ENCODE data around the gene CDKL1. TPM values are rescaled to one million over a fixed set of nuclear protein-coding genes. Genes with fewer than 3 reads are reported as not detected.

CDKL1 gene
- total RNA-seq, 4 donors from 2014 or later, result 11.2 to 17.7 (median 12.3) TPM

GRCh38 chr14:50399251-50400032 lies 2.8 kb upstream of the CDKL1 start:
- intact Hi-C loops (cut with DNase I), result loop anchor here (5.0 to 10.0 kb wide), 2 partner anchors 55 to 133 kb away; partner anchors contain the start of gene MAP4K5
- Histone ChIP-seq H3K36me3 (no peaks in the 10 kb centered on the region), H3K27ac (replicated peaks in 1 of 4) (no peak overlapping the region), H3K9me3 (no peaks in the 10 kb centered on the region), H3K4me1 (peaks cover 7 to 36% (median 27%) of the 10 kb centered on the region in 4 donors), H3K4me3 (no peak overlapping the region), H3K27me3 (peaks cover 0 to 5% (median 0%) of the 10 kb centered on the region in 4 donors)
- no peak for DNase-seq (ENCODE audit: extremely low spot score)
- TF ChIP-seq EP300 (IDR thresholded peaks at IDR 0.05) (no peak), POLR2A (IDR thresholded peaks at IDR 0.05; ENCODE audit: low read depth) (no peak), CTCF (IDR thresholded peaks at IDR 0.05) (no peak), POLR2AphosphoS5 (IDR thresholded peaks at IDR 0.05) (no peak)
- WGBS, result 66% methylated on average over 6 of the region's 6 CpGs

- Histone ChIP-seq H3K4me3 (no peak overlapping the region), H3K36me3 (no peaks in the 10 kb centered on the region), H3K9me3 (no peaks in the 10 kb centered on the region), H3K27ac (replicated peaks in 1 of 4) (peak overlapping the region in 1 of 4 donors; percentile 89), H3K27me3 (peaks cover 0 to 5% (median 0%) of the 10 kb centered on the region in 4 donors), H3K4me1 (peaks cover 7 to 36% (median 29%) of the 10 kb centered on the region in 4 donors)
- WGBS, result 86% methylated on average over 2 of the region's 2 CpGs
- no peak for DNase-seq (ENCODE audit: extremely low spot score)
- intact Hi-C loops (cut with DNase I), result loop anchor here (5.0 to 10.0 kb wide), 2 partner anchors 53 to 134 kb away; partner anchors contain the start of gene MAP4K5
- TF ChIP-seq CTCF (IDR thresholded peaks at IDR 0.05), result no peak
- no peak for TF ChIP-seq POLR2AphosphoS5 (IDR thresholded peaks at IDR 0.05)
- no peak for TF ChIP-seq POLR2A (IDR thresholded peaks at IDR 0.05; ENCODE audit: low read depth)
- no peak for TF ChIP-seq EP300 (IDR thresholded peaks at IDR 0.05)
Measured at GRCh38 chr14:50398189-50398580, 1.5 kb upstream of the CDKL1 start.

GRCh38 chr14:50397390-50398188 lies 908 bp upstream of the CDKL1 start:
- peak overlapping the region; percentile 73 to 89 (median 82) for H3K27ac ChIP-seq (replicated peaks in 1 of 4)
- peaks cover 7 to 36% (median 29%) of the 10 kb centered on the region in 4 donors for H3K4me1 ChIP-seq
- intact Hi-C loops (cut with DNase I), result loop anchor here (2.0 to 10.0 kb wide), 3 partner anchors 53 to 135 kb away; partner anchors contain the start of gene MAP4K5
- H3K9me3 ChIP-seq, result no peaks in the 10 kb centered on the region
- WGBS, result 22% methylated on average over 9 of the region's 9 CpGs
- peak; percentile 87 for DNase-seq (ENCODE audit: extremely low spot score)
- no peak for TF ChIP-seq POLR2AphosphoS5 (IDR thresholded peaks at IDR 0.05)
- TF ChIP-seq EP300 (IDR thresholded peaks at IDR 0.05), result no peak
- TF ChIP-seq CTCF (IDR thresholded peaks at IDR 0.05), result no peak
- TF ChIP-seq POLR2A (IDR thresholded peaks at IDR 0.05; ENCODE audit: low read depth), result no peak
- H3K4me3 ChIP-seq, result peak overlapping the region; percentile 68 to 93 (median 76)
- H3K36me3 ChIP-seq, result no peaks in the 10 kb centered on the region
- H3K27me3 ChIP-seq, result peaks cover 0 to 5% (median 0%) of the 10 kb centered on the region in 4 donors

- peaks cover 7 to 36% (median 29%) of the 10 kb centered on the region in 4 donors for H3K4me1 ChIP-seq
- WGBS, result 69% methylated on average over 5 of the region's 5 CpGs
- peak; percentile 47 for DNase-seq (ENCODE audit: extremely low spot score)
- H3K27me3 ChIP-seq, result peaks cover 0 to 5% (median 0%) of the 10 kb centered on the region in 4 donors
- H3K9me3 ChIP-seq, result no peaks in the 10 kb centered on the region
- TF ChIP-seq POLR2AphosphoS5 (IDR thresholded peaks at IDR 0.05), result no peak
- no peak for TF ChIP-seq POLR2A (IDR thresholded peaks at IDR 0.05; ENCODE audit: low read depth)
- TF ChIP-seq EP300 (IDR thresholded peaks at IDR 0.05), result no peak
- TF ChIP-seq CTCF (IDR thresholded peaks at IDR 0.05), result no peak
- H3K4me3 ChIP-seq, result peak overlapping the region; percentile 68 to 93 (median 76)
- peak overlapping the region in 3 of 4 donors; percentile 78 to 89 (median 86) for H3K27ac ChIP-seq (replicated peaks in 1 of 4)
- no peaks in the 10 kb centered on the region for H3K36me3 ChIP-seq
- intact Hi-C loops (cut with DNase I), result loop anchor here (5.0 to 10.0 kb wide), 2 partner anchors 51 to 137 kb away; partner anchors contain the start of gene MAP4K5
Measured at GRCh38 chr14:50395448-50395847, 1.2 kb downstream of the CDKL1 start.
